Calu3 (cell line): ENCODE results near the gene ADAR. TPM values are rescaled to one million over a fixed set of nuclear protein-coding genes. Genes with fewer than 3 reads are reported as not detected.

ENCODE experiments used
- BruUV-seq: library from RNA; stranded (reverse); fragments of 400-500 nt; replicated peaks from 2 replicates; lab custom pipeline; 2021; lab: Mats Ljungman, UMichigan
- CTCF ChIA-PET: fragments of 300-600 bp; sonication (Branson Sonifier 250); formaldehyde crosslinking; loops from one replicate; lab custom pipeline; 2022; ENCODE audit warnings: antibody characterized with exemption; lab: Charles Lee
- DNase-seq: peaks from one replicate; pipeline ENCODE4 v3.0.0; 2022
- H3K27ac Mint-ChIP-seq: one replicate; pipeline ENCODE4 v1.8.0; 2022; ENCODE audit warnings: mixed read lengths; ENCODE audit not compliant: unreplicated experiment
- H3K27me3 Mint-ChIP-seq: one replicate; pipeline ENCODE4 v1.8.0; 2022; ENCODE audit warnings: mixed read lengths; ENCODE audit not compliant: unreplicated experiment
- H3K36me3 Mint-ChIP-seq: one replicate; pipeline ENCODE4 v1.8.0; 2022; ENCODE audit warnings: mild to moderate bottlenecking, moderate library complexity, mixed read lengths; ENCODE audit not compliant: insufficient read depth, unreplicated experiment
- H3K4me1 Mint-ChIP-seq: one replicate; pipeline ENCODE4 v1.8.0; 2022; ENCODE audit warnings: mild to moderate bottlenecking, low read depth, mixed read lengths; ENCODE audit not compliant: unreplicated experiment
- H3K4me3 Mint-ChIP-seq: one replicate; pipeline ENCODE4 v1.8.0; 2022; ENCODE audit warnings: mild to moderate bottlenecking, low read depth, moderate library complexity, mixed read lengths; ENCODE audit not compliant: unreplicated experiment
- H3K9me3 Mint-ChIP-seq: one replicate; pipeline ENCODE4 v1.8.0; 2022; ENCODE audit warnings: low read depth, mixed read lengths; ENCODE audit not compliant: unreplicated experiment
- intact Hi-C: fragments of 100-400 bp; cut with micrococcal nuclease; formaldehyde crosslinking; loops from one replicate; pipeline ENCODE4 v1.10.0; 2022; ENCODE audit not compliant: unreplicated experiment
- total RNA-seq: library from RNA; stranded (reverse); gene quantifications from 2 replicates; pipeline ENCODE4 v1.2.3, GENCODE V29; 2022
- TF ChIP-seq, protein P1 (sequence below): fragments of 200-600 bp; IDR thresholded peaks from one replicate; pipeline ENCODE4 v1.8.0; 2022; ENCODE audit warnings: antibody characterized with exemption; ENCODE audit not compliant: unreplicated experiment

ADAR gene
- total RNA-seq, 1 experiment from 2014 or later, result 298 TPM

GRCh38 chr1:154557248-154557938, 50.6 kb downstream of the ADAR start:
- H3K27ac Mint-ChIP-seq, result peak overlapping the region; percentile 84
- H3K4me1 Mint-ChIP-seq, result peaks cover 16% of the 10 kb centered on the region
- DNase-seq, result no peak
- no peaks in the 10 kb centered on the region for H3K9me3 Mint-ChIP-seq
- TF ChIP-seq, protein P1, sequence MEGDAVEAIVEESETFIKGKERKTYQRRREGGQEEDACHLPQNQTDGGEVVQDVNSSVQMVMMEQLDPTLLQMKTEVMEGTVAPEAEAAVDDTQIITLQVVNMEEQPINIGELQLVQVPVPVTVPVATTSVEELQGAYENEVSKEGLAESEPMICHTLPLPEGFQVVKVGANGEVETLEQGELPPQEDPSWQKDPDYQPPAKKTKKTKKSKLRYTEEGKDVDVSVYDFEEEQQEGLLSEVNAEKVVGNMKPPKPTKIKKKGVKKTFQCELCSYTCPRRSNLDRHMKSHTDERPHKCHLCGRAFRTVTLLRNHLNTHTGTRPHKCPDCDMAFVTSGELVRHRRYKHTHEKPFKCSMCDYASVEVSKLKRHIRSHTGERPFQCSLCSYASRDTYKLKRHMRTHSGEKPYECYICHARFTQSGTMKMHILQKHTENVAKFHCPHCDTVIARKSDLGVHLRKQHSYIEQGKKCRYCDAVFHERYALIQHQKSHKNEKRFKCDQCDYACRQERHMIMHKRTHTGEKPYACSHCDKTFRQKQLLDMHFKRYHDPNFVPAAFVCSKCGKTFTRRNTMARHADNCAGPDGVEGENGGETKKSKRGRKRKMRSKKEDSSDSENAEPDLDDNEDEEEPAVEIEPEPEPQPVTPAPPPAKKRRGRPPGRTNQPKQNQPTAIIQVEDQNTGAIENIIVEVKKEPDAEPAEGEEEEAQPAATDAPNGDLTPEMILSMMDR, result no peak
- peaks cover 56% of the 10 kb centered on the region for H3K36me3 Mint-ChIP-seq
- no TSS peak for BruUV-seq
- CTCF ChIA-PET, result interaction anchor here (1.0 to 1.1 kb wide), 2 partner anchors 11 to 398 kb away, joined by 3 to 4 read pairs; partner anchors contain the start of gene PBXIP1
- intact Hi-C loops, result no loop called here
- H3K27me3 Mint-ChIP-seq, result no peaks in the 10 kb centered on the region
- peak overlapping the region; percentile 83 for H3K4me3 Mint-ChIP-seq

GRCh38 chr1:154556422-154556821, 51.6 kb downstream of the ADAR start:
- no TSS peak for BruUV-seq
- H3K9me3 Mint-ChIP-seq, result no peaks in the 10 kb centered on the region
- TF ChIP-seq, protein P1, result no peak
- peak overlapping the region; percentile 83 for H3K4me3 Mint-ChIP-seq
- no peak for DNase-seq
- CTCF ChIA-PET, result interaction anchor here (1.0 to 1.1 kb wide), 2 partner anchors 10 to 399 kb away, joined by 3 to 4 read pairs; partner anchors contain the start of gene PBXIP1
- peaks cover 16% of the 10 kb centered on the region for H3K4me1 Mint-ChIP-seq
- H3K36me3 Mint-ChIP-seq, result peaks cover 66% of the 10 kb centered on the region
- no peaks in the 10 kb centered on the region for H3K27me3 Mint-ChIP-seq
- H3K27ac Mint-ChIP-seq, result no peak overlapping the region
- intact Hi-C loops, result no loop called here

DNA sequence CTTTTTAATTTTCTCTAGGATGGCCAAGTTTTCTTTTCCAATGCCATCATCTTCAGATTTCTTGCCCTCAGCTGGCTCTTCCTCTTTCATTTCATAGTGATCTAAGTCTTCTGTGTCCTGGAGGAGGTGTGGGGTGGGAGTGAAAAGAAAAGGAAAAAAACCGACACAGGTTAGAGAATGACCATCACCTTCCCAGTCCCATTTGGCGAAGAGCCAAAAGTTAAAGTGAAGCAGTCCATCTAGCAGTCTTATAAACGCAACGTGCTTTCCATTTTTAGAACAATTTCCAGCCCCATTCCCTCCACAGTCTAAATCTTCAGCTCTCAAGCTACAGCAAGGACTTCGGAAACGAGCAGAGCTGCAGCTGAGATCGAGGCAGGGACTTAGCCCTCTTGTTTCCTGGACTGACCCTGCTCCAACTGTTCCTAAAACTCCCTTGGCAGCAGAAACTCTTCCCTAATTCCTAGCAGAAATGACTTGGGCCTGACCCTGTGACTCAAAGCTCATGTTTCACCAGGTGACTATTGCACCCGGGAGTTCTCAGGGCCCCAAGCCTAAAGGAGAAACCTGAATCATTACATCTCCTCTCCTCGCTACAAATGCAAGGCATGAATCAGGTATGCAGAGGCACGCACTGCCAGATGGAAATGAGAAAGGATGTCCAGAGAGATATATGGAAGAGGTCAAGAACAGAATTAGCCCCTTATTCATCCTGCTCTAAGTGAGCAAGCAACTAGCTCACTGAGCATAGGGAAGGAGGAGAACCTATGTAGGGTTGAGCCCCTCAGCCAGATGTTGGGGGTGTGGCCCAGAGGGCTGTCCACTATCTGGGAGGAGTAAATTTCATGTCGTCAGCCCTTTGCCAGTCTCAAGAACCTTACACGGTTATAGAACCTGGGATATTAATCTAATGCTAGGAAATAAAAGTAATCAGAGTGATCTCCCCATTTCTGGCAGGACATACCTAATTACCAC, 54.6 kb downstream of the ADAR start:
- no TSS peak for BruUV-seq
- H3K9me3 Mint-ChIP-seq, result no peaks in the 10 kb centered on the region
- intact Hi-C loops, result no loop called here
- H3K36me3 Mint-ChIP-seq, result peaks cover 57% of the 10 kb centered on the region
- CTCF ChIA-PET, result interaction anchor here (0.8 kb wide), 1 partner anchor 184 kb away, joined by 3 read pairs; no protein-coding TSS in a partner anchor
- no peak overlapping the region for H3K4me3 Mint-ChIP-seq
- TF ChIP-seq, protein P1, result no peak
- no peak for DNase-seq
- H3K27me3 Mint-ChIP-seq, result no peaks in the 10 kb centered on the region
- H3K27ac Mint-ChIP-seq, result no peak overlapping the region
- peaks cover 20% of the 10 kb centered on the region for H3K4me1 Mint-ChIP-seq

DNA sequence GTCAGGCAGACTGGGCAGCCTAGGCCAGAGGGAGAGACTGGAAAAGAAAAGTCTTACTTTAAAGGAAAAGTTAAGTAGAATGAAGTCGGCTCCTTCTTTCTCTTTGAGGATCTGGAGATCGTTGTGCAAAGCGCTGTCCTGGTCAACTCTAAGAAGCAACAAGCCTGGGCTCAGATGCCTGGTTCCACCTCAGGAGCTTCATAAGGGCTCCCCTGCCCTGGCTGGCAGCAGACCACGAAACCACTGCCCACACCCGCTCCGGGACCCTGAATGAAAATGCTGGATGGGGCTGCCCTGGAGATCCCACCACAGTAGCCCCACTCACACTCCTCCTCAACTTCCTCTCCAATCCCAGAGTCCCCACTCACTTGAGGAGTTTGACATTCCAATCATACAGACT, 56.0 kb downstream of the ADAR start:
- no peak overlapping the region for H3K4me3 Mint-ChIP-seq
- DNase-seq, result no peak
- no TSS peak for BruUV-seq
- TF ChIP-seq, protein P1, result no peak
- no peaks in the 10 kb centered on the region for H3K27me3 Mint-ChIP-seq
- CTCF ChIA-PET, result interaction anchor here (0.9 kb wide), 1 partner anchor 38 kb away, joined by 6 read pairs; no protein-coding TSS in a partner anchor
- H3K4me1 Mint-ChIP-seq, result peaks cover 22% of the 10 kb centered on the region
- no peaks in the 10 kb centered on the region for H3K9me3 Mint-ChIP-seq
- H3K27ac Mint-ChIP-seq, result no peak overlapping the region
- intact Hi-C loops, result no loop called here
- H3K36me3 Mint-ChIP-seq, result peaks cover 49% of the 10 kb centered on the region
